ENCODE results near the gene RHEB. TPM values are rescaled to one million over a fixed set of nuclear protein-coding genes. Genes with fewer than 3 reads are reported as not detected.

Gene RHEB
- total RNA-seq, 1 experiment from 2014 or later: 123 TPM

DNA sequence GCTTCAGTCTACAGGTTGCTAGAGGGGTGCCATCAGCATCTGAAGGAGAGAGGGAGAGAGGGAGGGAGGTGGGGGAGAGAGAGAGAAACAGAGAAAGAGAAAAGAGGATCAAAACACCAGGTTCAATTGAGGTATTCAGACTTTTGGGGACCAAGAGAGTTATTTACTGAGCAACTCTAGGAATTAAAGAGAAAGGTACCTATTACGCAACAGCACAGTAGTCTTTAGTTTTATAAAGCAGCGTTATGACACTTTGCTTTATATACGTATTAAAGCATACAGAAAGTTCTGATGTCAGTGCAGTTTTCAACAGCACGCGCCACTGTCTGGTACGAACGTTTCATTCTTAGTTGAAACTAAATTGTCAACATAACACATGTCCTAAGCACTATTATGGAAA lies 41.8 kb downstream of the RHEB start:
- Mint-ChIP-seq H3K27me3 (ENCODE audit: unreplicated experiment) (no peaks in the 10 kb centered on the region), H3K4me3 (ENCODE audit: low read depth, unreplicated experiment) (no peak overlapping the region), H3K36me3 (ENCODE audit: insufficient read depth, unreplicated experiment) (peaks cover 22% of the 10 kb centered on the region), H3K4me1 (ENCODE audit: low read depth, unreplicated experiment) (peaks cover 19% of the 10 kb centered on the region), H3K9me3 (ENCODE audit: low read depth, unreplicated experiment) (no peaks in the 10 kb centered on the region), H3K27ac (ENCODE audit: unreplicated experiment) (no peak overlapping the region)
- TF ChIP-seq, protein P1, sequence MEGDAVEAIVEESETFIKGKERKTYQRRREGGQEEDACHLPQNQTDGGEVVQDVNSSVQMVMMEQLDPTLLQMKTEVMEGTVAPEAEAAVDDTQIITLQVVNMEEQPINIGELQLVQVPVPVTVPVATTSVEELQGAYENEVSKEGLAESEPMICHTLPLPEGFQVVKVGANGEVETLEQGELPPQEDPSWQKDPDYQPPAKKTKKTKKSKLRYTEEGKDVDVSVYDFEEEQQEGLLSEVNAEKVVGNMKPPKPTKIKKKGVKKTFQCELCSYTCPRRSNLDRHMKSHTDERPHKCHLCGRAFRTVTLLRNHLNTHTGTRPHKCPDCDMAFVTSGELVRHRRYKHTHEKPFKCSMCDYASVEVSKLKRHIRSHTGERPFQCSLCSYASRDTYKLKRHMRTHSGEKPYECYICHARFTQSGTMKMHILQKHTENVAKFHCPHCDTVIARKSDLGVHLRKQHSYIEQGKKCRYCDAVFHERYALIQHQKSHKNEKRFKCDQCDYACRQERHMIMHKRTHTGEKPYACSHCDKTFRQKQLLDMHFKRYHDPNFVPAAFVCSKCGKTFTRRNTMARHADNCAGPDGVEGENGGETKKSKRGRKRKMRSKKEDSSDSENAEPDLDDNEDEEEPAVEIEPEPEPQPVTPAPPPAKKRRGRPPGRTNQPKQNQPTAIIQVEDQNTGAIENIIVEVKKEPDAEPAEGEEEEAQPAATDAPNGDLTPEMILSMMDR (IDR thresholded peaks at IDR 0.05; ENCODE audit: unreplicated experiment): no peak
- CTCF ChIA-PET: no interaction called here
- intact Hi-C loops (cut with micrococcal nuclease; ENCODE audit: unreplicated experiment): no loop called here
- no TSS peak for BruUV-seq (replicated peaks)
- no peak for DNase-seq

DNA sequence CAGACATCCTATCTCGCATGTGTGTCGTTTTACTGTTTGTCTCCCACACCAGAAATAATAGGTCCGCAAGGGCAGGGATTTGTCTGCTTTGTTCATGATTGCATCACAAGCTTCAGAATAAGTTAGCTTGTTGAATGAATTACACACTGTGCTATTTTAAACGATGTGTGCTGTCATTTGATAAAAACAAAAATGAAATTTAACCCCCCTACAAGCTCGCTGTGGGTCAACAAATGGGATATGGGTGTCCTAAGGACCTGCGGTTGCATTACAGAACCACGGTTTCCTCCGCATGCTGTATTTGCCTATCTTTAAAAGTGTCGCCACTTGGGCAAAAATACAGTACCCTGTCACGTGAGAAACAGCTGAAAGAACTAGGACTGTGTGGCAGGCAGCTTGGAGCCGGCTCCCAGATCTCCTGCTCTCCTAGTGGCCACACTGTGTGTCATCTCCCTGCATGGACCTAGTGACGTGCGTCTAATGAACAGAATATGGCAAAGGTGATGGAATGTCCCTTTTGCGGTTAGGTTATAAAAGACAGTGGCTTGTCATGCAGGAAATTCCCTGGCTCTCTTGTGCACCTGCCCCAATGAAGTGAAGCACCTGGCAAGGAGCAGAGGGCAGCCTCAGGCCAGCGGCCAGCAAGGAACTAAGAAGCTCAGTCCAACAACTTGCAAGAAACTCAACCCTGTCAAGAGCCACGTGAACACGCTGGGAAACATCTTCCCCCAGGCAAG lies 46.9 kb downstream of the RHEB start:
- CTCF ChIA-PET: no interaction called here
- H3K36me3 Mint-ChIP-seq (ENCODE audit: insufficient read depth, unreplicated experiment): peaks cover 39% of the 10 kb centered on the region
- TF ChIP-seq, protein P1 (IDR thresholded peaks at IDR 0.05; ENCODE audit: unreplicated experiment): no peak

DNA sequence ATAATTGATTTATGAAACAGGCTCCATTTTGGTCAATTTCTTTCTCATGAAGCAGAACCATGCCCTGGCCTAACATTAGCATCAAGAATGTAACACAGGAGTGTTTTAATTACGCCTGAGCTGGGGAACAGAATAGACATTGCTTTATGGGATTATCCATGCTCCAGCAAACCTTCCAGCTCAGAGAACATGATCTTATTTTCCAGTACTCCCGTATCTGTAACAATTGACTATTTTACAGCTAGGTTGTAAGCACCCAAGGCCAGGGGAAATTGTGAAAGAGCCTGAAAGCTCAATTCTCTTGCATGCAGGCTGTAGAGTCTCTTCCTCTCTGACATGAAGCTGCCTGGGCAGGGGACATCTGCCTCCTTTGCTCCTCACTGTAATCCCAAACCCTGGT lies 49.0 kb downstream of the RHEB start:
- Mint-ChIP-seq H3K27ac (ENCODE audit: unreplicated experiment) (no peak overlapping the region), H3K9me3 (ENCODE audit: low read depth, unreplicated experiment) (no peaks in the 10 kb centered on the region), H3K36me3 (ENCODE audit: insufficient read depth, unreplicated experiment) (peaks cover 52% of the 10 kb centered on the region), H3K27me3 (ENCODE audit: unreplicated experiment) (no peaks in the 10 kb centered on the region), H3K4me3 (ENCODE audit: low read depth, unreplicated experiment) (no peak overlapping the region), H3K4me1 (ENCODE audit: low read depth, unreplicated experiment) (peaks cover 19% of the 10 kb centered on the region)
- CTCF ChIA-PET: no interaction called here
- TF ChIP-seq, protein P1 (IDR thresholded peaks at IDR 0.05; ENCODE audit: unreplicated experiment): no peak
- no TSS peak for BruUV-seq (replicated peaks)
- DNase-seq: no peak
- intact Hi-C loops (cut with micrococcal nuclease; ENCODE audit: unreplicated experiment): no loop called here

More for the DNA sequence above, 46.9 kb downstream of the RHEB start:
- BruUV-seq (replicated peaks): no TSS peak
- no peak for DNase-seq
- intact Hi-C loops (cut with micrococcal nuclease; ENCODE audit: unreplicated experiment): no loop called here
- Mint-ChIP-seq H3K27ac (ENCODE audit: unreplicated experiment) (no peak overlapping the region), H3K4me1 (ENCODE audit: low read depth, unreplicated experiment) (peaks cover 19% of the 10 kb centered on the region), H3K9me3 (ENCODE audit: low read depth, unreplicated experiment) (no peaks in the 10 kb centered on the region), H3K4me3 (ENCODE audit: low read depth, unreplicated experiment) (no peak overlapping the region), H3K27me3 (ENCODE audit: unreplicated experiment) (no peaks in the 10 kb centered on the region)

DNA sequence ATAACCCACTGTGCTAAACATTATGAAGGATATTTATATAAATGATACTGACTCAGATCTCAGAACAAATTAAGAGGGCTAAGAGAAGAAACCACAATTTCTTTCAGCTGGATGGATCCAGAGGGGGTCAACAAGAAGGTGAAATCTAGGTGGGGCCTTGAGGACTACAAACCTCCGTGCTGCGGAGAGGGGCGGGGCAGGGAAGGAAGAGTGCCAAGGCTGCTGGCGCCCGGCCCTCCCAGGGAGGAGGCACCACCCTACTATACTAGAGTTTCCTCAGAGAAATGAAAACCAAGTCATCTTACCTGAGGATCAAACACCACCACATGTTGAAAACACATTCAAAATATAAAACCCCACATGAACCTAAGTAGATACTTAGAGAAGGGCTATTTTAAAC lies 50.4 kb downstream of the RHEB start:
- Mint-ChIP-seq H3K27ac (ENCODE audit: unreplicated experiment) (no peak overlapping the region), H3K9me3 (ENCODE audit: low read depth, unreplicated experiment) (no peaks in the 10 kb centered on the region), H3K4me3 (ENCODE audit: low read depth, unreplicated experiment) (no peak overlapping the region), H3K4me1 (ENCODE audit: low read depth, unreplicated experiment) (peaks cover 19% of the 10 kb centered on the region), H3K27me3 (ENCODE audit: unreplicated experiment) (no peaks in the 10 kb centered on the region), H3K36me3 (ENCODE audit: insufficient read depth, unreplicated experiment) (peaks cover 52% of the 10 kb centered on the region)
- no TSS peak for BruUV-seq (replicated peaks)
- TF ChIP-seq, protein P1 (IDR thresholded peaks at IDR 0.05; ENCODE audit: unreplicated experiment): no peak
- intact Hi-C loops (cut with micrococcal nuclease; ENCODE audit: unreplicated experiment): loop anchor here (10.0 kb wide), 1 partner anchor 46 kb away; the partner anchor contains the start of gene RHEB
- CTCF ChIA-PET: no interaction called here
- no peak for DNase-seq
